DOHH2 (cell line): ENCODE data around the gene CTNNA2.

Source experiments
- CTCF ChIP-seq: fragments of 200-600 bp; sonication (generic); IDR thresholded peaks from one replicate; pipeline ENCODE4 v1.5.1; 2014; ENCODE audit warnings: antibody characterized with exemption, mild to moderate bottlenecking, low read depth, low read length; ENCODE audit not compliant: poor library complexity, severe bottlenecking
- EZH2phosphoT487 ChIP-seq: fragments of 200-600 bp; sonication (generic); IDR thresholded peaks from 2 replicates; pipeline ENCODE4 v1.6.1; 2017; ENCODE audit warnings: borderline replicate concordance, mild to moderate bottlenecking, antibody characterized with exemption, low read length, moderate library complexity, mixed read lengths

DNA sequence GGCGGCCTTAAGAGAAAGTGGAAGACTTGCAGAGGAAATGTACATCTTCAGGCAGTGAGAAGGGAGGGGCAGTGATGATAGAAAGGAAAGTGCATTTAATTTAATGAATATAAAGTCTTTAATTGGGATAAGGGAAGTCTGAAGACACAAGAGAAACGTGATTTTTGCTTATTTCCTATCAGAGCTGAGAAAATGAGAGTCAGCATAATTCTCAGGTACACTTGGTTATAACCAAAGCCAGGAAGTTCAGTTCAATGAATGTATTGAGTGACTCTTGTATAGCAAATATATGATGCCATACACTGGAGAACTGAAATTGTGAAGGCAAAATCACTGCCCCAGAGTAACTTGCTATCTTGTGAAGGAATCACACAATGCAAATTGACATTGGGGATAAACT, 535.4 kb downstream of the CTNNA2 start:
- TF ChIP-seq CTCF (no peak), EZH2phosphoT487 (no peak)
